Stomach (tissue), 4 donors: ENCODE measurements around the gene TTC21A.

Experiments used
- CTCF ChIP-seq, 7 experiments: fragments of 450-650 bp in 4 of 7; fragments of 200-600 bp in 3 of 7; sonication (generic) in 3 of 7; IDR thresholded peaks; one replicate each; pipeline ENCODE4 v1.5.1; 2016 to 2019; ENCODE audit warnings: antibody characterized with exemption in 7 of 7, control low read depth in 2 of 7, mild to moderate bottlenecking in 1 of 7
- EP300 ChIP-seq: sonication (generic); formaldehyde crosslinking; IDR thresholded peaks from one replicate; pipeline ENCODE4 v1.6.1; 2017; ENCODE audit warnings: antibody characterized with exemption
- POLR2A ChIP-seq, 4 donors: fragments of 450-650 bp; IDR thresholded peaks; one replicate each; pipeline ENCODE4 v1.6.1; 2016; ENCODE audit warnings: antibody characterized with exemption in 4 of 4, control low read depth in 2 of 4, mild to moderate bottlenecking in 1 of 4, moderate library complexity in 1 of 4
- POLR2AphosphoS5 ChIP-seq, 3 donors: sonication (generic); formaldehyde crosslinking; IDR thresholded peaks; one replicate each; pipeline ENCODE4 v1.6.1; 2016; ENCODE audit warnings: antibody characterized with exemption in 3 of 3

DNA sequence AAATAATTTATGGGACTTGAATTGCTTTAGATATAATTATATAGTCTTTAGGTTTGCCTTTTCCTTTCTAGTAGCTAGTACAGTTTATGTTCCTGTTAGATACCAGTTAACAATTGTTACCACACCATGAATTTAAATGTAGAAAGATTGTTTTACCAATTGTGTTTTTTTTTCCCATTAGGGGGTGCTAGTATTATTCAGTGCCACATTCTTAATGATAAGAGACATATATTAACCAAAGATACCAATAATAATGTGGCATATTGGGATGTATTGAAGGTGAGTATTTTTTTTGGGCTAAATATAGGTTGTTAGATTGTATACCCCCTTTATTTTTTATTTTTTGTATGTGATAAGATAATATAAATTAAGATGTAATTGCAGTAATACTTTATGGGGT is 27.9 kb upstream of the TTC21A start:
- no peak for TF ChIP-seq CTCF (IDR thresholded peaks at IDR 0.05)
- TF ChIP-seq POLR2A (IDR thresholded peaks at IDR 0.05), result no peak
- TF ChIP-seq POLR2AphosphoS5 (IDR thresholded peaks at IDR 0.05), result no peak
- no peak for TF ChIP-seq EP300
